Kidney (tissue), 14 donors: ENCODE results near the gene CPNE2. TPM values are rescaled to one million over a fixed set of nuclear protein-coding genes. Genes with fewer than 3 reads are reported as not detected.

Experiments used
- DNase-seq, 5 donors: peaks; one replicate each; pipeline ENCODE4 v3.0.0-alpha.2; 2013 to 2020
- FAIRE-seq: peaks from 2 replicates; lab custom pipeline; 2012; peaks lifted over from hg19 to GRCh38; lab: Jason Lieb, UNC
- H3K27ac ChIP-seq, 2 donors: one replicate each; pipeline ENCODE4 v1.7.0; 2013; ENCODE audit warnings: low read depth in 2 of 2, low read length in 2 of 2, inconsistent platforms in 1 of 2
- H3K27me3 ChIP-seq: one replicate; pipeline ENCODE4 v1.7.1; 2013; ENCODE audit warnings: low read length, inconsistent platforms; ENCODE audit not compliant: control insufficient read depth, insufficient read depth
- H3K36me3 ChIP-seq, 3 donors: one replicate each; pipeline versions ENCODE4 v1.7.0 to v1.7.1; 2013; ENCODE audit warnings: low read length in 3 of 3, control low read depth in 1 of 3, inconsistent platforms in 1 of 3; ENCODE audit not compliant: insufficient read depth in 3 of 3, control insufficient read depth in 2 of 3
- H3K4me1 ChIP-seq, 3 donors: one replicate each; pipeline versions ENCODE4 v1.7.0 to v1.7.1; 2013; ENCODE audit warnings: low read length in 3 of 3, inconsistent platforms in 1 of 3, low read depth in 1 of 3; ENCODE audit not compliant: control insufficient read depth in 2 of 3, insufficient read depth in 2 of 3
- H3K4me3 ChIP-seq, 3 donors: one replicate each; pipeline versions ENCODE4 v1.7.0 to v1.8.1; 2013; ENCODE audit warnings: low read length in 3 of 3, control low read depth in 1 of 3, inconsistent platforms in 1 of 3
- H3K9ac ChIP-seq, 3 donors: one replicate each; pipeline versions ENCODE4 v1.7.0 to v1.7.1; 2013; ENCODE audit warnings: low read length in 3 of 3, control low read depth in 1 of 3, inconsistent platforms in 1 of 3
- H3K9me3 ChIP-seq, 3 donors: one replicate each; pipeline versions ENCODE4 v1.7.0 to v1.7.1; 2013; ENCODE audit warnings: low read length in 3 of 3, control low read depth in 1 of 3, inconsistent platforms in 1 of 3; ENCODE audit not compliant: control insufficient read depth in 2 of 3, insufficient read depth in 1 of 3
- CTCF ChIP-seq: IDR thresholded peaks from 3 replicates; pipeline ENCODE4 v1.5.1; 2012; ENCODE audit warnings: mild to moderate bottlenecking, moderate library complexity, borderline replicate concordance; ENCODE audit not compliant: insufficient read depth; ENCODE audit errors: extremely low read depth
- intact Hi-C: fragments of 100-400 bp; cut with DNase I; formaldehyde crosslinking; loops from one replicate; pipeline ENCODE4 v1.11.1; 2022
- polyA plus RNA-seq: library from polyadenylated mRNA; stranded (reverse); fragments of 350-450 nt; fragmentation: Illumina TruSeq; extraction: RNeasy Lipid Tissue Mini Kit (QIAGEN cat#74804); gene quantifications from one replicate; pipeline ENCODE4 v1.2.3, GENCODE V29; 2014; ENCODE audit warnings: low read depth, low replicate concordance; ENCODE audit not compliant: insufficient read depth
- total RNA-seq: library from RNA; stranded (reverse); fragmentation: NEBNext Ultra II Directional; extraction: Animal tissue kit (Norgen Biotek cat#: 25700); gene quantifications from one replicate; pipeline ENCODE4 v1.2.1, GENCODE V29; 2021
- donor health status: control.
- donor health status: control.
- donor health status: control.
- donor health status: control.
- donor health status: control.
- donor health status: DM: yes; HTN: yes; CAD: no.
- donor health status: Normal renal cell carcinoma (clear cell type).

The CPNE2 gene
- total and polyA plus RNA-seq, 2 donors from 2014 or later, result 24.1 to 33.1 TPM

- peak overlapping the region in 1 of 2 donors; percentile 13 for H3K27ac ChIP-seq
- intact Hi-C loops, result no loop called here
- no peak for FAIRE-seq
Measured at GRCh38 chr16:57145046-57146021, 53.0 kb downstream of the CPNE2 start.

GRCh38 chr16:57146040-57146647 lies 53.8 kb downstream of the CPNE2 start:
- intact Hi-C loops, result no loop called here

More at GRCh38 chr16:57145046-57146021, 53.0 kb downstream of the CPNE2 start:
- Histone ChIP-seq H3K36me3 (no peaks in the 10 kb centered on the region), H3K9me3 (no peaks in the 10 kb centered on the region), H3K4me1 (peaks cover 0 to 53% (median 22%) of the 10 kb centered on the region in 3 donors), H3K4me3 (no peak overlapping the region), H3K9ac (no peak overlapping the region), H3K27me3 (no peaks in the 10 kb centered on the region)
- no peak for TF ChIP-seq CTCF
- DNase-seq, result peak in 1 of 5 donors; percentile 35

GRCh38 chr16:57146735-57147134 lies 54.4 kb downstream of the CPNE2 start:
- DNase-seq (no peak), FAIRE-seq (no peak)
- intact Hi-C loops, result no loop called here
- Histone ChIP-seq H3K27ac (peak overlapping the region in 1 of 2 donors; percentile 13), H3K4me1 (peaks cover 0 to 46% (median 28%) of the 10 kb centered on the region in 3 donors), H3K36me3 (no peaks in the 10 kb centered on the region), H3K9ac (no peak overlapping the region), H3K27me3 (no peaks in the 10 kb centered on the region), H3K4me3 (no peak overlapping the region), H3K9me3 (no peaks in the 10 kb centered on the region)
- no peak for TF ChIP-seq CTCF

More at GRCh38 chr16:57146040-57146647, 53.8 kb downstream of the CPNE2 start:
- no peaks in the 10 kb centered on the region for H3K36me3 ChIP-seq
- peaks cover 0 to 51% (median 25%) of the 10 kb centered on the region in 3 donors for H3K4me1 ChIP-seq
- DNase-seq, result peak in 1 of 5 donors; percentile 40
- TF ChIP-seq CTCF, result no peak
- no peak overlapping the region for H3K9ac ChIP-seq
- no peak overlapping the region for H3K4me3 ChIP-seq
- FAIRE-seq, result no peak
- no peaks in the 10 kb centered on the region for H3K27me3 ChIP-seq
- no peaks in the 10 kb centered on the region for H3K9me3 ChIP-seq
- peak overlapping the region in 1 of 2 donors; percentile 13 for H3K27ac ChIP-seq
